Activated CD4-positive, CD25-positive, alpha-beta regulatory T cell treated with anti-CD3 and anti-CD28 coated beads, Interleukin-2, amount 50 U/mL, for 16 hours (primary cell): ENCODE results near the gene SSMEM1.
"Not testable (repeated sequence)": the region's sequence is repeated elsewhere in the genome, so short reads cannot be mapped to it uniquely, and the experiment has no call there.

Experiments used
- DNase-seq: peaks from one replicate; pipeline ENCODE4 v3.0.0-alpha.2; 2020; ENCODE audit warnings: low read depth, low spot score

The SSMEM1 gene

GRCh38 chr7:130207642-130208041, at the start of gene SSMEM1:
Gene SSMEM1, plus strand, starts transcription at chr7:130207860. Its CDS starts 51 bp downstream, at chr7:130207911.
- no peak for DNase-seq

GRCh38 chr7:130160023-130160422, 47.6 kb upstream of the SSMEM1 start:
- DNase-seq, result no peak

GRCh38 chr7:130160455-130160854, 47.2 kb upstream of the SSMEM1 start:
- no peak for DNase-seq

- DNase-seq, result no peak
Observed at GRCh38 chr7:130162196-130162595, 45.5 kb upstream of the SSMEM1 start.

- no peak for DNase-seq
Observed at GRCh38 chr7:130174237-130174959, 33.3 kb upstream of the SSMEM1 start.

- DNase-seq, result no peak
Observed at GRCh38 chr7:130178251-130178650, 29.4 kb upstream of the SSMEM1 start.

- no peak for DNase-seq
Observed at GRCh38 chr7:130179631-130180030, 28.0 kb upstream of the SSMEM1 start.

GRCh38 chr7:130180571-130181262, 26.9 kb upstream of the SSMEM1 start:
- DNase-seq, result no peak

GRCh38 chr7:130181263-130181605, 26.4 kb upstream of the SSMEM1 start:
- no peak for DNase-seq

GRCh38 chr7:130182990-130183389, 24.7 kb upstream of the SSMEM1 start:
- no peak for DNase-seq

GRCh38 chr7:130184349-130184748, 23.3 kb upstream of the SSMEM1 start:
- not testable (repeated sequence) for DNase-seq

- DNase-seq, result no peak
Observed at GRCh38 chr7:130187360-130187759, 20.3 kb upstream of the SSMEM1 start.

GRCh38 chr7:130189343-130189742, 18.3 kb upstream of the SSMEM1 start:
- DNase-seq, result no peak

- DNase-seq, result no peak
Observed at GRCh38 chr7:130191791-130192190, 15.9 kb upstream of the SSMEM1 start.

- DNase-seq, result no peak
Observed at GRCh38 chr7:130195396-130195795, 12.3 kb upstream of the SSMEM1 start.

- DNase-seq, result no peak
Observed at GRCh38 chr7:130196476-130196875, 11.2 kb upstream of the SSMEM1 start.

GRCh38 chr7:130197094-130197493, 10.6 kb upstream of the SSMEM1 start:
- no peak for DNase-seq

- DNase-seq, result no peak
Observed at GRCh38 chr7:130201796-130202195, 5.9 kb upstream of the SSMEM1 start.

GRCh38 chr7:130205084-130205947, 2.3 kb upstream of the SSMEM1 start, which contains the start of gene TMEM209:
Gene TMEM209, minus strand, starts transcription at chr7:130205406. Its CDS starts 31 bp downstream, at chr7:130205375.
- peak; percentile 88 for DNase-seq

GRCh38 chr7:130207033-130207432, 627 bp upstream of the SSMEM1 start:
- DNase-seq, result no peak

GRCh38 chr7:130208516-130208915, 856 bp downstream of the SSMEM1 start:
- DNase-seq, result no peak
